Measurements from ENCODE around the gene CCDC197. TPM values are rescaled to one million over a fixed set of nuclear protein-coding genes. Genes with fewer than 3 reads are reported as not detected.

Gene CCDC197
- polyA plus RNA-seq, 1 experiment = not detected

- no peak for DNase-seq (ENCODE audit: low read depth)
- H3K4me3 ChIP-seq (ENCODE audit: low read depth, low read length) = no peak overlapping the region
- peaks cover 36% of the 10 kb centered on the region for H3K36me3 ChIP-seq (ENCODE audit: control insufficient read depth, insufficient read depth, low read length)
- H3K27me3 ChIP-seq (ENCODE audit: control insufficient read depth, insufficient read depth, low read length) = no peaks in the 10 kb centered on the region
- TF ChIP-seq CTCF (IDR thresholded peaks at IDR 0.05; ENCODE audit: insufficient read depth, low read depth, low read length) = no peak
- POLR2A ChIA-PET = no interaction called here
- CTCF ChIA-PET = interaction anchor here (0.8 to 2.1 kb wide), 4 partner anchors 20 to 80 kb away, joined by 3 to 14 read pairs (median 3); no protein-coding TSS in a partner anchor
Observed at GRCh38 chr14:94056579-94057308, 59.6 kb downstream of the CCDC197 start.

DNA sequence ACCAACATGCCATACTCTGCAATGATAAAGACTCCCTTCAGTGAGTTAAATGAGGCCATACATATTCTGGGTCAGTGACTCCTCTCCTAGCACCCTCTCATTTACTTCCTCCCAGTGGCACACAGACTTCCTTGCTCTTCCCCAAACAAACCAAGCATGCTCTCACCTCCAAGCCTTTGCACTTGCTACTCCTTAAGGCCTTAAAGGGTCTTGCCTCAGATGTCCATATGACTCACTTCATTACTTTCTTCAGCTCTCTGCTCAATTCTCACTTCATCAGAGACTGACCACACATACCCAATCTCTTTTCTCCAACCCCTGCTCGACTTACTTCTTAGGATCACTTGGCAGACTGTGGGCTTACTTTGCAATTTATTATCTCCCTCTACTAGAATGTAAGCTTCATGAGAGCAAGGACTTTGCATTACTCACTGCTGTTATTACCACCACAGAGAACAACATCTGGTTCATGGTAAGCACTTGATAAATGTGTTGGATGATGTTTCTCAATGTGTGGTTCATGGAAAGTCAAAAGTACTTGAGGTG lies 61.1 kb downstream of the CCDC197 start:
- TF ChIP-seq CTCF (IDR thresholded peaks at IDR 0.05; ENCODE audit: insufficient read depth, low read depth, low read length) = no peak
- DNase-seq (ENCODE audit: low read depth) = no peak
- CTCF ChIA-PET = interaction anchor here (0.8 to 2.1 kb wide), 5 partner anchors 8 to 119 kb away, joined by 3 to 14 read pairs (median 3); no protein-coding TSS in a partner anchor
- no peaks in the 10 kb centered on the region for H3K27me3 ChIP-seq (ENCODE audit: control insufficient read depth, insufficient read depth, low read length)
- POLR2A ChIA-PET = no interaction called here
- H3K36me3 ChIP-seq (ENCODE audit: control insufficient read depth, insufficient read depth, low read length) = peaks cover 31% of the 10 kb centered on the region
- H3K4me3 ChIP-seq (ENCODE audit: low read depth, low read length) = no peak overlapping the region

Small RNA genes lying within 50 kb of the gene (small RNA-seq; reads per million reads assigned to genes)
- gene MIR4506 (ENCODE audit: insufficient read length, low read depth, low replicate concordance) = not detected

Other genes with a start within 250 kb of the CCDC197 start
- not detected in 2 replicates for gene PRIMA1, start 208.8 kb upstream of the CCDC197 start, polyA plus RNA-seq (2011; rRNA removed)
- not detected in 2 replicates for gene FAM181A, start 70.0 kb upstream of the CCDC197 start, polyA plus RNA-seq (2011; rRNA removed)
- gene ASB2, start 20.7 kb upstream of the CCDC197 start, polyA plus RNA-seq (2011; rRNA removed) = 0.06 TPM in 2 replicates
- 1.1 and 1.2 TPM in 2 replicates for gene OTUB2, start 29.0 kb downstream of the CCDC197 start, polyA plus RNA-seq (2011; rRNA removed)
- 147 and 167 TPM in 2 replicates for gene DDX24, start 83.9 kb downstream of the CCDC197 start, polyA plus RNA-seq (2011; rRNA removed)
- gene IFI27L1, start 84.0 kb downstream of the CCDC197 start, polyA plus RNA-seq (2011; rRNA removed) = 16.6 and 18.6 TPM in 2 replicates
- gene IFI27, start 113.4 kb downstream of the CCDC197 start, polyA plus RNA-seq (2011; rRNA removed) = 4.1 and 6.5 TPM in 2 replicates
- 122 and 201 TPM in 2 replicates for gene IFI27L2, start 132.3 kb downstream of the CCDC197 start, polyA plus RNA-seq (2011; rRNA removed)
- gene PPP4R4, start 177.0 kb downstream of the CCDC197 start, polyA plus RNA-seq (2011; rRNA removed) = 0.37 and 0.39 TPM in 2 replicates